NT2/D1 (cell line): ENCODE data around the gene ACTR3C.

ENCODE experiments used
- DNase-seq: peaks from one replicate; pipeline ENCODE4 v3.0.0-alpha.2; 2011; ENCODE audit warnings: low read depth, low spot score
- H3K27me3 ChIP-seq: 2 replicates; pipeline ENCODE4 v1.6.0; 2011; ENCODE audit warnings: mild to moderate bottlenecking; ENCODE audit not compliant: insufficient read length, insufficient read depth
- H3K36me3 ChIP-seq: 2 replicates; pipeline ENCODE4 v1.6.1; 2011; ENCODE audit warnings: mild to moderate bottlenecking, low read length, mixed read lengths; ENCODE audit not compliant: insufficient read depth, insufficient read length
- H3K4me1 ChIP-seq: 2 replicates; pipeline ENCODE4 v1.5.1; 2011; ENCODE audit not compliant: insufficient read depth, insufficient read length
- H3K4me3 ChIP-seq: 2 replicates; pipeline ENCODE4 v1.5.1; 2011; ENCODE audit warnings: low read depth; ENCODE audit not compliant: insufficient read length
- H3K9ac ChIP-seq: 2 replicates; pipeline ENCODE4 v1.6.0; 2011; ENCODE audit warnings: low read depth; ENCODE audit not compliant: insufficient read length
- H3K9me3 ChIP-seq: 2 replicates; pipeline ENCODE4 v1.5.1; 2011; ENCODE audit warnings: mild to moderate bottlenecking, low read length; ENCODE audit not compliant: insufficient read depth
- SUZ12 ChIP-seq: IDR thresholded peaks from 2 replicates; pipeline ENCODE4 v1.6.1; 2011; ENCODE audit not compliant: insufficient read length, insufficient read depth; ENCODE audit errors: extremely low read depth
- YY1 ChIP-seq: IDR thresholded peaks from 2 replicates; pipeline ENCODE4 v1.6.1; 2011; ENCODE audit not compliant: insufficient read length, insufficient read depth
- ZNF274 ChIP-seq: IDR thresholded peaks from 2 replicates; pipeline ENCODE4 v1.6.1; 2011; ENCODE audit warnings: mild to moderate bottlenecking, low read depth, low read length

Gene ACTR3C

DNA sequence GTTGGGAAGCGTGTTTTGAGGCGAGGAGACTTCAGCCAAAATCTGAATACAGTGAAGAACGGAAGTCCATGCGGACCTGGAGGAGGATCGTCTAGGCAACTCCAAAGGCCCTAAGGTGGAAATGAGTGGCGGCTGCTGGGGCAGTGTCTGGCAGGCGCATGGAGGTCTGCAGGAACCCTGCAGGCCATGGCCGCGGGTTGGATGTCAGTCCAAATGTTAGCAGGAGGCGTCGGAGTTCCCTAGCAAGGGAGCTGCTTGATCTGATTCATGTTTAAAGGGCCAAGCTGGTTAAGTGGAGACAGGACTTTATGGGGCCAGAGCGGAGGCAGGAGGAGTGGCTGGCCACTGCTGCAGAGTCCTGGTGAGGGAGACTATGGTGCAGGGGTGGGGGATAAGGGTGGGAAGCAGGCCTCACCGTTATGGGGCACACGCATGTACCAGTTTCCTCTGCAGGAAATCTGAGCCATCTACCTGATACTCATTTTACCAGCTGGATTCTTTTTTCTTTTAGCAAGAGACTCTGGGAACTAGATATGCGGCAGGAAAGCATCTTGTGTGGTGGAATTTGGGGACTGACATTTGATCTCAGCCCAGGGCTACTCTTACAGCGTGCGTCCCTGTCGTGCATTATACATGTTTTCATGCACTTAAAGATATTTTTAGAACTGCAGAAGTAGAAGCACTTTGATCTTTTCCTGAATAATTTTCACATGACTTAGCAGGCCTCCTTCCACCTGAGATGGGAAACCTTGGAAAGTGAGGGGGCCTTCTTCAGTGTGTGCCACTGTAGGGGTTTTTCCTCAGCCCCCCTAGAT lies 38.7 kb upstream of the ACTR3C start:
- no peak for DNase-seq
- peaks cover 5% of the 10 kb centered on the region for H3K4me1 ChIP-seq
- TF ChIP-seq ZNF274 (no peak), SUZ12 (no peak), YY1 (no peak)
- H3K4me3 ChIP-seq: no peak overlapping the region
- H3K9ac ChIP-seq: no peak overlapping the region
- no peaks in the 10 kb centered on the region for H3K36me3 ChIP-seq
- H3K9me3 ChIP-seq: no peaks in the 10 kb centered on the region
- H3K27me3 ChIP-seq: no peaks in the 10 kb centered on the region

DNA sequence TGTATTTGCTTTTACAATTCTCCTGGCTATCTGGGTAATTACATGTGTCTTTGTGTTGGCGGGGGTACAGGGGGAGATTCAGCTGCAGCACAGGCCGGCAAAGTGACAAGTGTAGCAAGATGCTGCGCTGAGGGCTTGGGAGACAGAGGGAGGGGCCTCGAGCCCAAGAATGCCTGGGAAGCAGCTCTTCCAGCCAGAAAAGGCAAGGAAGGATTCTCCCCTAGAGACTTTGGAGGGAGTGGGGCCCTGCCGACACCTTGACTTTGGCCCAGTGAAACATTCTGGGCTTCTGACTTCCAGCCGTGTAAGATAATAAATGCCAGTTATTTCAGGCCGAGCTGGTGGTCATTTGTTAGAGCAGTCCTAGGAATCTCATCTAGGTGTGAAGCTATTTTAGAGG lies 38.1 kb upstream of the ACTR3C start:
- H3K9ac ChIP-seq: no peak overlapping the region
- DNase-seq: no peak

DNA sequence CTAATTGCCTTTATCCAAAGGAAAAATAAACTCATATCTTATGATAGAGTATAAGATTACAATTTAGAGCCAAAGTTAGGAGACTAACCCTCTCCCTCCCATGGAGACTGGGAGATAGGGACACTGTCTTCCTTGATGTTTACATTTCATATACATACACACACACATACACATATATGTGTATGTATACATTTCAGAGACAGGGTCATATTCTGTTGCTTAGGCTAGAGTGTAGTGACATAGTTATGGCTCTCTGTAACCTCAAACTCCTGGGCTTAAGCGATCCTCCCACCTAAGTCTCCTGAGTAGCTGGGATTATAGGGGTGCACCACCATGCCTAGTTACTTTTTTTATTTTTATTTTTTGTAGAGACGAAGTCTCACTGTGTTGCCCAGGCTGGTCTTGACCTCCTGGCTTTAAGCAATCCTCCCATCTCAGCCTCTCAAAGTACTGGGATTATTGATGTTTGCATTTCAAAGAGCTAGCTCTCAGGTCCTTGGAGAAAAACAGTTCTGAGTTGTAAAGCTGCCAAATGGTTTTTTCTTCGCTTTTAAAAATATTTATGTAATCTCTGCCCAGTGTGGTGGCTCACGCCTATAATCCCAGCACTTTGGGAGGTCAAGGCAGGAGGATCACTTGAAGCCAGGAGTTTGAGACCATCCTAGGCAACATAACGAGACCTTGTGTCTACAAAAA lies 37.2 kb upstream of the ACTR3C start:
- Histone ChIP-seq H3K9ac (no peak overlapping the region), H3K27me3 (no peaks in the 10 kb centered on the region), H3K9me3 (no peaks in the 10 kb centered on the region), H3K36me3 (no peaks in the 10 kb centered on the region), H3K4me1 (peaks cover 5% of the 10 kb centered on the region), H3K4me3 (no peak overlapping the region)
- TF ChIP-seq SUZ12 (no peak), YY1 (no peak), ZNF274 (no peak)
- DNase-seq: no peak

More for the DNA sequence above, 38.1 kb upstream of the ACTR3C start:
- Histone ChIP-seq H3K4me1 (peaks cover 5% of the 10 kb centered on the region), H3K27me3 (no peaks in the 10 kb centered on the region), H3K4me3 (no peak overlapping the region), H3K36me3 (no peaks in the 10 kb centered on the region), H3K9me3 (no peaks in the 10 kb centered on the region)
- TF ChIP-seq ZNF274: no peak
- no peak for TF ChIP-seq SUZ12
- TF ChIP-seq YY1: no peak

DNA sequence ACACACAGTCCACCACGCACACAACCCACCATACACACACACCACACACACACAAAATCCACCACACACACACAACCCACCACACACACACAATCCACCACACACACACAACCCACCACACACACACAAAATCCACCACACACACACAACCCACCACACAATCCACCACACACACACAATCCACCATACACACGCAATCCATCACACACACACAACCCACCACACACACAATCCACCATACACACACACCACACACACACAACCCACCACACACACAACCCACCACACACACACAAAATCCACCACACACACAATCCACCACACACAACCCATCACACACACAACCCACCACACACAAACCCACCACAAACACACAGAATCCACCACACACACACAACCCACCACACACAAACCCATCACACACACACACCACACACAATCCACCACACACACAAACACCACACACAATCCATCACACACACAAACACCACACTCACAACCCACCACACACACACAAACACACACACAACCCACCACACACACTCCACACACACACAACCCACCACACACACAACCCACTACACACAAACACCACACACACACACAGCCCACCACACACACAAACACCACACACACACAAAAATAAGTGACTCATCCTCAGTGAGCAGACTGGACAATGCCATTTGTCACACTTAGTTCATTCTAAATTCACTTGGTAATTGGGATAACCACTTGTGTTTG lies 36.4 kb upstream of the ACTR3C start:
- Histone ChIP-seq H3K4me1 (peaks cover 5% of the 10 kb centered on the region), H3K4me3 (no peak overlapping the region), H3K27me3 (no peaks in the 10 kb centered on the region), H3K36me3 (no peaks in the 10 kb centered on the region), H3K9me3 (no peaks in the 10 kb centered on the region), H3K9ac (no peak overlapping the region)
- no peak for TF ChIP-seq YY1
- DNase-seq: no peak

DNA sequence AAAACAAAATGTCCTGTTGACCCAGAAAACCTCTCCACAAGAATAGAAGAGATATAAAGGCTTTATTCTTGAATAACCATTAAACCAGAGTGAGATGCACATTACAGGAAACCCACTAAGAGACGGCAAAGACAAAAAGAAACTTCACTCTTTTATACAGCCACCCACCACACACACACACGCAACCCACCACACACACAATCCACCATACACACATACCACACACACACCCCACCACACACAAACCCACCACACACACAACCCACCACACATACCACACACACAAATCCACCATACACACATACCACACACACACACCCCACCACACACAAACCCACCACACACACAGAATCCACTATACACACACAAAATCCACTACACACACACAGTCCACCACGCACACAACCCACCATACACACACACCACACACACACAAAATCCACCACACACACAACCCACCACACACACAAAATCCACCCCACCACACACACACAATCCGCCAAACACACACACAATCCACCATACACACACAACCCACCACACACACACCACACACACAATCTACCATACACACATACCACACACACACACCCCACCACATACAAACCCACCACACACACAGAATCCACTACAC lies 35.8 kb upstream of the ACTR3C start:
- Histone ChIP-seq H3K4me1 (peaks cover 5% of the 10 kb centered on the region), H3K36me3 (no peaks in the 10 kb centered on the region), H3K9ac (no peak overlapping the region), H3K4me3 (no peak overlapping the region), H3K9me3 (no peaks in the 10 kb centered on the region), H3K27me3 (no peaks in the 10 kb centered on the region)
- no peak for TF ChIP-seq ZNF274
- TF ChIP-seq YY1: no peak
- no peak for TF ChIP-seq SUZ12
- DNase-seq: no peak

DNA sequence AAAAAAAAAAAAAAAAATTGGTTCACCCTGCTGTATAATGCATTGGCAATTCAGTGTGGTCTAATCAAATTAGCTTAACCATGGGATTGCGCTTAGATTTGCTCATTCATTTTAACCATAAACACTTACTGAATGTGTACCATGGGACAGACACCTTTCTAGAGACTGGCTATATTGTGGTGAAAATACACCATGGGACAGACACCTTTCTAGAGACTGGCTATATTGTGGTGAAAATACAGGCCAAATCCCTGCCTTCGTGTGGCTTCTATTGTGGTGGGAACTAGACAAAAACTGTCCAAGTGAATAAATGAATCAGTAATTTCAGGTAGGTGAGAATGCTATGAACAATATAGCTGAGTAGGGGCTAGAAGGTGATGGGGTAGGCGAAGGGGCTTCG lies 35.1 kb upstream of the ACTR3C start:
- Histone ChIP-seq H3K4me3 (no peak overlapping the region), H3K9me3 (no peaks in the 10 kb centered on the region), H3K36me3 (no peaks in the 10 kb centered on the region), H3K27me3 (no peaks in the 10 kb centered on the region), H3K4me1 (peaks cover 4% of the 10 kb centered on the region), H3K9ac (no peak overlapping the region)
- no peak for DNase-seq
- no peak for TF ChIP-seq YY1
- no peak for TF ChIP-seq SUZ12
- TF ChIP-seq ZNF274: no peak
